ENCODE data around the gene PRDM16.

Gene PRDM16

DNA sequence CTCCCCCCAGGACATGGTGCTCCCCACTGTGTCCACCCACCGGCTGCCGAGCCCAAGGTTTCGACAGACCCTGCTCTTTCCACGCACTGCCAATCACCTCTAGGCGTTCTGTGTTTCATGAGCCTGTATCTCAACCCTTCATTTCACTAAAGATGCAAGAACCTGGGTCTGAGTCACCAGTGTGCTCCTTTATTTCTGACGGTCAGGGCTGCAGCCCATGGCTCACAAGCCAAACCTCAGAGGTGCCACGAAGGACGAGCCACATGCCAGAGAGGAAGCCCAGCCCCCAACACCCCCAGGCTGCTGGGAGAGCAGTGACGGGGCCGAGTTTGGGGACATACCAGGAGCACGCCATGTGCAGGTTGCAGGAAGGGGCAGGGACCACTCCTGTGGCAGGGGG lies 306.2 kb downstream of the PRDM16 start:
- Histone ChIP-seq H3K27me3 (replicated peaks; ENCODE audit: control insufficient read depth, insufficient read depth, low read length) (no peaks in the 10 kb centered on the region), H3K4me3 (replicated peaks; ENCODE audit: low read depth, low read length) (no peak overlapping the region), H3K36me3 (ENCODE audit: control insufficient read depth, insufficient read depth, low read length) (no peaks in the 10 kb centered on the region)
- TF ChIP-seq, protein P1, sequence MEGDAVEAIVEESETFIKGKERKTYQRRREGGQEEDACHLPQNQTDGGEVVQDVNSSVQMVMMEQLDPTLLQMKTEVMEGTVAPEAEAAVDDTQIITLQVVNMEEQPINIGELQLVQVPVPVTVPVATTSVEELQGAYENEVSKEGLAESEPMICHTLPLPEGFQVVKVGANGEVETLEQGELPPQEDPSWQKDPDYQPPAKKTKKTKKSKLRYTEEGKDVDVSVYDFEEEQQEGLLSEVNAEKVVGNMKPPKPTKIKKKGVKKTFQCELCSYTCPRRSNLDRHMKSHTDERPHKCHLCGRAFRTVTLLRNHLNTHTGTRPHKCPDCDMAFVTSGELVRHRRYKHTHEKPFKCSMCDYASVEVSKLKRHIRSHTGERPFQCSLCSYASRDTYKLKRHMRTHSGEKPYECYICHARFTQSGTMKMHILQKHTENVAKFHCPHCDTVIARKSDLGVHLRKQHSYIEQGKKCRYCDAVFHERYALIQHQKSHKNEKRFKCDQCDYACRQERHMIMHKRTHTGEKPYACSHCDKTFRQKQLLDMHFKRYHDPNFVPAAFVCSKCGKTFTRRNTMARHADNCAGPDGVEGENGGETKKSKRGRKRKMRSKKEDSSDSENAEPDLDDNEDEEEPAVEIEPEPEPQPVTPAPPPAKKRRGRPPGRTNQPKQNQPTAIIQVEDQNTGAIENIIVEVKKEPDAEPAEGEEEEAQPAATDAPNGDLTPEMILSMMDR (IDR thresholded peaks at IDR 0.05; ENCODE audit: insufficient read depth, low read length, poor library complexity, severe bottlenecking) = no peak
- no peak for DNase-seq (ENCODE audit: extremely low read depth, insufficient read length)

DNA sequence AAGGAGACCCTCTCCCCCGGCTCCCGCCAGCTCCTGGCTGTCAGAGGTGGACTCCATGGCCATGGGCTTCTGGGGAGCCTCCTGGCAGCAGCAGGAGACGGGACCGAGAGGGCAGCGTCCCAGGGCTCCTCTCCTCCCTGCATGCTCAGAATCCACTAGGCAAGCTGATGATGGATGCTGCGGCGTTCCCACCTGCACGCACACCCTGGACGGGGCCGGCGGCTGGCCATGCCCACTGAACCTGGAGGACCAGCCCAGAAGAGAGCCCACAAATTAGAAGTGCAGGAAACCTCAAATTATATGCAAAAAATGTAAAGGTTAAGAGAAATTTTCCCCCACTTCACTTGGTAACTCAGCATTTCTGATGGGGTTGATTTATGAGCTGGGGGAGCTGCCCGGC lies 308.2 kb downstream of the PRDM16 start:
- Histone ChIP-seq H3K27me3 (replicated peaks; ENCODE audit: control insufficient read depth, insufficient read depth, low read length) (no peaks in the 10 kb centered on the region), H3K36me3 (ENCODE audit: control insufficient read depth, insufficient read depth, low read length) (no peaks in the 10 kb centered on the region), H3K4me3 (replicated peaks; ENCODE audit: low read depth, low read length) (no peak overlapping the region)
- TF ChIP-seq, protein P1 (IDR thresholded peaks at IDR 0.05; ENCODE audit: insufficient read depth, low read length, poor library complexity, severe bottlenecking) = no peak
- no peak for DNase-seq (ENCODE audit: extremely low read depth, insufficient read length)

DNA sequence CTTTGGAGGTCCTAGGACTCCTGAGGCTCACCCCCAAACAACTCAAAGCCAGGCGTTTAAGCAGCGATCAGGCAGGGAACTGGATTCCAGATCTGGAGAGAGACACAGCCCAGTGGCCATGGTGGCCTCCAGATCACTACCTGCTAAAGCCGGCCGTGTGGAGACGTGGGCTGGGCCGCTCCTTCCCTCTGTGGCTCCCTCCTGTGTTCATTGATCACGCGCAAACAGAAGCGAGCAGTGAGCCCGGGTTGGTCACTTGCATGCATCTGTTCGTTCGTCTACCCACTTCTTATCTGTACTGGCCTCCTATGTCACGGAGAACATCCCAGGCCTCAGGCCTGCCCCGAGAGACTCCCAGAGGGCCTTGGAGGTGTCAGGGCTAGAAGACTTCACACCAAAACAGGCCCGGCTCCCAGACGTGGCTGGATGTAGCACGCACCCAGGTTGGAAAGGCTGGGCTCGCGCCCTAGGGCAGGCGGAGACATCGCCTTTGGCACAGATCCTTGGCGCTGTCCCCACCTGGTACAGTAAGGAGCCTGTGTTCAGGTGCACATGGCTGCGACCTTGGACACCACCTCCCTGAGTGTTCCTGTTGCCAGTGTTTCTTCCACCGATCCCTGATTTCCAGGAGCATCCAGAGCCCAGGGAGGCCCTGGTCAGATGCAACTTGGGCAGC lies 308.7 kb downstream of the PRDM16 start:
- Histone ChIP-seq H3K27me3 (replicated peaks; ENCODE audit: control insufficient read depth, insufficient read depth, low read length) (no peaks in the 10 kb centered on the region), H3K4me3 (replicated peaks; ENCODE audit: low read depth, low read length) (no peak overlapping the region), H3K36me3 (ENCODE audit: control insufficient read depth, insufficient read depth, low read length) (no peaks in the 10 kb centered on the region)
- TF ChIP-seq, protein P1 (IDR thresholded peaks at IDR 0.05; ENCODE audit: insufficient read depth, low read length, poor library complexity, severe bottlenecking) = no peak
- no peak for DNase-seq (ENCODE audit: extremely low read depth, insufficient read length)

DNA sequence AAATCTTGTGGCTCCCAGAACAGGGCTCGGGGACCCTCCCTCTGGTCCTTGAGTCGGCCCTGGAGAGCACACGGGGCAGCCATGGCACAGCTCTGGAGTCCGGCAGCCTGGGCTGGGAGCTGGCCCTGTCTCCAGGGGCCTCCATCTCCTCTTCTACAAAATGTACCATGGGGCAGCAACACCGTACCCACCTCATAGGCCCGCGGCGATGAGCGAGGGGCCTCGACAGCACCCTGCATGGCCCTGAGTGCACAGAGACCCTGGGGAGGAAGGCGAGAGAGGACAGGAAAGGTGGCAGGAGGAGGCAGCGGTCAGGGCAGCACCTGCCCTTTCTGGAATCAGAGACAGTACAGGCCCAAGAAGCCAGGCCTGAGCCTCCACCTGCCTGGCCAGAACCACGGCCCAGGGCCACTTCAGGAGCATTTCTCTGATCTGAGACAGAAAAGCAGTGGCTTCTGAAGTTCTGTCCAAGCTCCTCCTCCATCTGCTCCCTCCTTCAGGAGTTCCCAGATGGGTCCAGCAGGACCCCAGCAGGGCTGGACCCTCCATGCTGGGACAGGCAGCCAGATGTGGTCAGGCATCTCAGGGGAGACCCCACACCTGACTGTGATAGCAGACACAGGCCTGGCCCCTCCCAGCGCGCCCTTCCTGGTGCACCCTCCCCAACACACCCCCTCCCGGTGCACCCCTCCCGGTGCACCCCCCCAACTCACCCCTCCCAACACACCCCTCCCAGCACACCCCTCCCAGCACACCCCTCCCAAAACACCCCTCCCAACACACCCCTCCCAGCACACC lies 309.6 kb downstream of the PRDM16 start:
- DNase-seq (ENCODE audit: extremely low read depth, insufficient read length) = no peak
- H3K4me3 ChIP-seq (replicated peaks; ENCODE audit: low read depth, low read length) = no peak overlapping the region
- H3K27me3 ChIP-seq (replicated peaks; ENCODE audit: control insufficient read depth, insufficient read depth, low read length) = no peaks in the 10 kb centered on the region
- TF ChIP-seq, protein P1 (IDR thresholded peaks at IDR 0.05; ENCODE audit: insufficient read depth, low read length, poor library complexity, severe bottlenecking) = no peak
- H3K36me3 ChIP-seq (ENCODE audit: control insufficient read depth, insufficient read depth, low read length) = no peaks in the 10 kb centered on the region

DNA sequence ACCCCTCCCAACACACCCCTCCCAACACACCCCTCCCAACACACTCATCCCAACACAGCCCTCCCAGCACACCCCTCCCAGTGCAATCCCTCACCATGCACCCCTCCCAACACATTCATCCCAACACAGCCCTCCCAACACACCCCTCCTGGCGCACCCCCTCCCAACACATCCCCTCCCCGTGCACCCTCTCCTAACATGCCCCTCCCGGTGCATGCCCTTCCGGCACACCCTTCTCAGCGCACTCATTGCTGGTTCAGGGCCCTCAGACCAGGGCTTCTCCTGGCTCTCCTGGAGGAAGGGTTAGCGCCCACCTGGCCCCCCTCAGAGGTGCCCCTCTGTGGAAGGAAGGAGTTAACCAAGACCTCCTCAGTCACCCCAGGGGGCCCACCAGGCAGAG lies 310.9 kb downstream of the PRDM16 start:
- Histone ChIP-seq H3K4me3 (replicated peaks; ENCODE audit: low read depth, low read length) (no peak overlapping the region), H3K27me3 (replicated peaks; ENCODE audit: control insufficient read depth, insufficient read depth, low read length) (no peaks in the 10 kb centered on the region), H3K36me3 (ENCODE audit: control insufficient read depth, insufficient read depth, low read length) (no peaks in the 10 kb centered on the region)
- DNase-seq (ENCODE audit: extremely low read depth, insufficient read length) = no peak
- TF ChIP-seq, protein P1 (IDR thresholded peaks at IDR 0.05; ENCODE audit: insufficient read depth, low read length, poor library complexity, severe bottlenecking) = no peak

Data from GM06990 (cell line).